SK-N-SH treated with all-trans-retinoic acid at 6 μM for 48 hours (cell line): ENCODE data around the gene NLRP13.

Experiments
- ATAC-seq: fragments of 200-7000 bp; cut with Tn5 transposase; 3 replicates; pipeline ENCODE4 v1.9.1; 2020; ENCODE audit warnings: mild to moderate bottlenecking, moderate library complexity
- ARNTL ChIP-seq: fragments of 450-650 bp; formaldehyde crosslinking; IDR thresholded peaks from 2 replicates; pipeline ENCODE4 v1.5.0; 2020; ENCODE audit warnings: low read depth, mild to moderate bottlenecking, moderate library complexity, borderline replicate concordance
- CSDC2 ChIP-seq: fragments of 250-450 bp; sonication (Bioruptor Pico); IDR thresholded peaks from 2 replicates; pipeline ENCODE4 v1.5.0; 2020; ENCODE audit warnings: mild to moderate bottlenecking, moderate library complexity
- ESRRG ChIP-seq: fragments of 250-450 bp; sonication (Bioruptor Pico); IDR thresholded peaks from 2 replicates; pipeline ENCODE4 v1.6.1; 2021; ENCODE audit warnings: mild to moderate bottlenecking
- GLIS3 ChIP-seq: fragments of 250-450 bp; sonication (Bioruptor Pico); IDR thresholded peaks from 2 replicates; pipeline ENCODE4 v1.5.0; 2020; ENCODE audit warnings: mild to moderate bottlenecking, moderate library complexity
- ISL1 ChIP-seq: fragments of 250-450 bp; sonication (Bioruptor Pico); IDR thresholded peaks from 2 replicates; pipeline ENCODE4 v2.1.2; 2022; ENCODE audit warnings: mild to moderate bottlenecking, moderate library complexity
- OSR1 ChIP-seq: fragments of 250-450 bp; sonication (Bioruptor Pico); IDR thresholded peaks from 2 replicates; pipeline ENCODE4 v1.8.0; 2022; ENCODE audit warnings: moderate library complexity, mild to moderate bottlenecking, inconsistent platforms
- PPARA ChIP-seq: fragments of 250-450 bp; sonication (Bioruptor Pico); IDR thresholded peaks from 2 replicates; pipeline ENCODE4 v1.5.0; 2020; ENCODE audit warnings: mild to moderate bottlenecking, borderline replicate concordance
- RARB ChIP-seq: fragments of 250-450 bp; sonication (Bioruptor Pico); IDR thresholded peaks from 2 replicates; pipeline ENCODE4 v1.8.0; 2021; ENCODE audit warnings: mild to moderate bottlenecking, moderate library complexity
- SNAI2 ChIP-seq: fragments of 250-450 bp; sonication (Bioruptor Pico); IDR thresholded peaks from 2 replicates; pipeline ENCODE4 v1.5.0; 2020; ENCODE audit warnings: mild to moderate bottlenecking, moderate library complexity
- TCF4 ChIP-seq: fragments of 250-450 bp; sonication (Bioruptor Pico); IDR thresholded peaks from 2 replicates; pipeline ENCODE4 v1.8.0; 2021; ENCODE audit warnings: mild to moderate bottlenecking, moderate library complexity, borderline replicate concordance
- TOX ChIP-seq: fragments of 250-450 bp; sonication (Bioruptor Pico); IDR thresholded peaks from 2 replicates; pipeline ENCODE4 v1.8.0; 2021; ENCODE audit warnings: mild to moderate bottlenecking, moderate library complexity, borderline replicate concordance
- ZC3H10 ChIP-seq: fragments of 250-450 bp; sonication (Bioruptor Pico); IDR thresholded peaks from 2 replicates; pipeline ENCODE4 v1.5.1; 2021; ENCODE audit warnings: mild to moderate bottlenecking, moderate library complexity
- ZFP3 ChIP-seq: fragments of 250-450 bp; sonication (Bioruptor Pico); IDR thresholded peaks from 2 replicates; pipeline ENCODE4 v1.5.0; 2020; ENCODE audit warnings: mild to moderate bottlenecking, moderate library complexity
- ZFP30 ChIP-seq: fragments of 450-650 bp; formaldehyde crosslinking; IDR thresholded peaks from 2 replicates; pipeline ENCODE4 v1.5.0; 2022; ENCODE audit warnings: mild to moderate bottlenecking, moderate library complexity
- ZNF565 ChIP-seq: fragments of 450-650 bp; formaldehyde crosslinking; conservative IDR thresholded peaks from 2 replicates; pipeline ENCODE4 v1.5.0; 2020; ENCODE audit warnings: low read depth, mild to moderate bottlenecking, moderate library complexity
- ZNF70 ChIP-seq: fragments of 450-650 bp; formaldehyde crosslinking; IDR thresholded peaks from 2 replicates; pipeline ENCODE4 v1.5.0; 2020; ENCODE audit warnings: mild to moderate bottlenecking, moderate library complexity
- ZNF8 ChIP-seq: fragments of 450-650 bp; formaldehyde crosslinking; IDR thresholded peaks from 2 replicates; pipeline ENCODE4 v1.5.0; 2020; ENCODE audit warnings: mild to moderate bottlenecking, moderate library complexity
- TF ChIP-seq, protein P1 (sequence below): fragments of 250-450 bp; sonication (Bioruptor Pico); IDR thresholded peaks from 2 replicates; pipeline ENCODE4 v1.5.0; 2020; ENCODE audit warnings: mild to moderate bottlenecking, moderate library complexity
- TF ChIP-seq, protein P2 (sequence below): fragments of 250-450 bp; sonication (Bioruptor Pico); IDR thresholded peaks from 2 replicates; pipeline ENCODE4 v1.5.1; 2020; ENCODE audit warnings: low read depth, mild to moderate bottlenecking, moderate library complexity
- TF ChIP-seq, protein P3 (sequence below): fragments of 250-450 bp; sonication (Bioruptor Pico); IDR thresholded peaks from 2 replicates; pipeline ENCODE4 v1.8.0; 2021; ENCODE audit warnings: low read depth, mild to moderate bottlenecking, moderate library complexity, borderline replicate concordance
- TF ChIP-seq, protein P4 (sequence below): fragments of 250-450 bp; sonication (Bioruptor Pico); IDR thresholded peaks from 2 replicates; pipeline ENCODE4 v1.5.1; 2021; ENCODE audit warnings: mild to moderate bottlenecking, moderate library complexity

NLRP13 gene

DNA sequence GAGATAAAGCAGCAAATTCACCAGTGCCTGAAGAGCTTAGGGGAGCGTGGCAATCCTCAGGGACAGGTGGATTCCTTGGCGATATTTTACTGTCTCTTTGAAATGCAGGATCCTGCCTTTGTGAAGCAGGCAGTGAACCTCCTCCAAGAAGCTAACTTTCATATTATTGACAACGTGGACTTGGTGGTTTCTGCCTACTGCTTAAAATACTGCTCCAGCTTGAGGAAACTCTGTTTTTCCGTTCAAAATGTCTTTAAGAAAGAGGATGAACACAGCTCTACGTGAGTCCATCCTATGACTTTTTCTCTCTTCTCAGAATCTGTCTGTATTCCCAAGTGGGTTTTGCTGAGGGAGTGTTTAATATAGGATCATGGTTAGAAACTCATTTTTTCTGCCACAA is 73.2 kb downstream of the NLRP13 start:
- TF ChIP-seq ISL1 (no peak), OSR1 (CRISPR knock-in tag) (no peak), RARB (CRISPR knock-in tag) (no peak), ARNTL (CRISPR knock-in tag) (no peak), SNAI2 (CRISPR knock-in tag) (no peak), CSDC2 (CRISPR knock-in tag) (no peak)
- ATAC-seq, result no peak

DNA sequence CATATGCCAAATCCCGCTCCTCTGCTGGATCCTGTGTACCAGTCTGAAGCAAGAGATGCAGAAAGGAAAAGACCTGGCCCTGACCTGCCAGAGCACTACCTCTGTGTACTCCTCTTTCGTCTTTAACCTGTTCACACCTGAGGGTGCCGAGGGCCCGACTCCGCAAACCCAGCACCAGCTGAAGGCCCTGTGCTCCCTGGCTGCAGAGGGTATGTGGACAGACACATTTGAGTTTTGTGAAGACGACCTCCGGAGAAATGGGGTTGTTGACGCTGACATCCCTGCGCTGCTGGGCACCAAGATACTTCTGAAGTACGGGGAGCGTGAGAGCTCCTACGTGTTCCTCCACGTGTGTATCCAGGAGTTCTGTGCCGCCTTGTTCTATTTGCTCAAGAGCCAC is 73.7 kb downstream of the NLRP13 start:
- no peak for ATAC-seq
- TF ChIP-seq ZC3H10 (no peak), ZFP3 (CRISPR knock-in tag) (no peak)
- TF ChIP-seq, protein P1, sequence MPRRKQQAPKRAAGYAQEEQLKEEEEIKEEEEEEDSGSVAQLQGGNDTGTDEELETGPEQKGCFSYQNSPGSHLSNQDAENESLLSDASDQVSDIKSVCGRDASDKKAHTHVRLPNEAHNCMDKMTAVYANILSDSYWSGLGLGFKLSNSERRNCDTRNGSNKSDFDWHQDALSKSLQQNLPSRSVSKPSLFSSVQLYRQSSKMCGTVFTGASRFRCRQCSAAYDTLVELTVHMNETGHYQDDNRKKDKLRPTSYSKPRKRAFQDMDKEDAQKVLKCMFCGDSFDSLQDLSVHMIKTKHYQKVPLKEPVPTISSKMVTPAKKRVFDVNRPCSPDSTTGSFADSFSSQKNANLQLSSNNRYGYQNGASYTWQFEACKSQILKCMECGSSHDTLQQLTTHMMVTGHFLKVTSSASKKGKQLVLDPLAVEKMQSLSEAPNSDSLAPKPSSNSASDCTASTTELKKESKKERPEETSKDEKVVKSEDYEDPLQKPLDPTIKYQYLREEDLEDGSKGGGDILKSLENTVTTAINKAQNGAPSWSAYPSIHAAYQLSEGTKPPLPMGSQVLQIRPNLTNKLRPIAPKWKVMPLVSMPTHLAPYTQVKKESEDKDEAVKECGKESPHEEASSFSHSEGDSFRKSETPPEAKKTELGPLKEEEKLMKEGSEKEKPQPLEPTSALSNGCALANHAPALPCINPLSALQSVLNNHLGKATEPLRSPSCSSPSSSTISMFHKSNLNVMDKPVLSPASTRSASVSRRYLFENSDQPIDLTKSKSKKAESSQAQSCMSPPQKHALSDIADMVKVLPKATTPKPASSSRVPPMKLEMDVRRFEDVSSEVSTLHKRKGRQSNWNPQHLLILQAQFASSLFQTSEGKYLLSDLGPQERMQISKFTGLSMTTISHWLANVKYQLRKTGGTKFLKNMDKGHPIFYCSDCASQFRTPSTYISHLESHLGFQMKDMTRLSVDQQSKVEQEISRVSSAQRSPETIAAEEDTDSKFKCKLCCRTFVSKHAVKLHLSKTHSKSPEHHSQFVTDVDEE, result no peak

DNA sequence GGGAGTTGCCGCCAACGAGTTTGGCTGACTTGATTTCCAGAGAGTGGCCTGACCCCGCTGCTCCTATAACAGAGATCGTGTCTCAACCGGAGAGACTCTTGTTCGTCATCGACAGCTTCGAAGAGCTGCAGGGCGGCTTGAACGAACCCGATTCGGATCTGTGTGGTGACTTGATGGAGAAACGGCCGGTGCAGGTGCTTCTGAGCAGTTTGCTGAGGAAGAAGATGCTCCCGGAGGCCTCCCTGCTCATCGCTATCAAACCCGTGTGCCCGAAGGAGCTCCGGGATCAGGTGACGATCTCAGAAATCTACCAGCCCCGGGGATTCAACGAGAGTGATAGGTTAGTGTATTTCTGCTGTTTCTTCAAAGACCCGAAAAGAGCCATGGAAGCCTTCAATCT is 74.2 kb downstream of the NLRP13 start:
- TF ChIP-seq ZNF8 (CRISPR knock-in tag) (no peak), PPARA (no peak), ZNF565 (no peak), SNAI2 (CRISPR knock-in tag) (no peak)
- TF ChIP-seq, protein P2, sequence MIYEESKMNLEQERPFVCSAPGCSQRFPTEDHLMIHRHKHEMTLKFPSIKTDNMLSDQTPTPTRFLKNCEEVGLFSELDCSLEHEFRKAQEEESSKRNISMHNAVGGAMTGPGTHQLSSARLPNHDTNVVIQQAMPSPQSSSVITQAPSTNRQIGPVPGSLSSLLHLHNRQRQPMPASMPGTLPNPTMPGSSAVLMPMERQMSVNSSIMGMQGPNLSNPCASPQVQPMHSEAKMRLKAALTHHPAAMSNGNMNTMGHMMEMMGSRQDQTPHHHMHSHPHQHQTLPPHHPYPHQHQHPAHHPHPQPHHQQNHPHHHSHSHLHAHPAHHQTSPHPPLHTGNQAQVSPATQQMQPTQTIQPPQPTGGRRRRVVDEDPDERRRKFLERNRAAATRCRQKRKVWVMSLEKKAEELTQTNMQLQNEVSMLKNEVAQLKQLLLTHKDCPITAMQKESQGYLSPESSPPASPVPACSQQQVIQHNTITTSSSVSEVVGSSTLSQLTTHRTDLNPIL (CRISPR knock-in tag), result no peak
- ATAC-seq, result no peak

DNA sequence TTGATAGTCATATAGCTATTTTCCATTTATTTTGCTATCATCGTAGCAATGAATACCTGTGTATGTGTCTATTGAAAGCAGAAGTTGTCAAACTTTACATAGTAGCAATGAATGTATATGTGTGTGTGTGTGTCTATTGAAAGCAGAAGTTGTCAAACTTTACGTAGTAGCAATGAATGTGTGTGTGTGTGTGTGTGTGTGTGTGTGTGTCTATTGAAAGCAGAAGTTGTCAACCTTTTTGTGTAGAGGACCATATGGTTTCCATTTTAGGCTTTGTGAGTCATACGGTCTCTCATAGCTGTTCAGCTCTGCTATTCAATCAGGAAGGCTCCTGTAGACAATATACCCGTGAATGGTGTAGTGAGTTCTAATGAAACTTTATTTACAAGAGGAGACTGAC is 75.0 kb downstream of the NLRP13 start:
- TF ChIP-seq ZNF70, result no peak
- TF ChIP-seq, protein P3, sequence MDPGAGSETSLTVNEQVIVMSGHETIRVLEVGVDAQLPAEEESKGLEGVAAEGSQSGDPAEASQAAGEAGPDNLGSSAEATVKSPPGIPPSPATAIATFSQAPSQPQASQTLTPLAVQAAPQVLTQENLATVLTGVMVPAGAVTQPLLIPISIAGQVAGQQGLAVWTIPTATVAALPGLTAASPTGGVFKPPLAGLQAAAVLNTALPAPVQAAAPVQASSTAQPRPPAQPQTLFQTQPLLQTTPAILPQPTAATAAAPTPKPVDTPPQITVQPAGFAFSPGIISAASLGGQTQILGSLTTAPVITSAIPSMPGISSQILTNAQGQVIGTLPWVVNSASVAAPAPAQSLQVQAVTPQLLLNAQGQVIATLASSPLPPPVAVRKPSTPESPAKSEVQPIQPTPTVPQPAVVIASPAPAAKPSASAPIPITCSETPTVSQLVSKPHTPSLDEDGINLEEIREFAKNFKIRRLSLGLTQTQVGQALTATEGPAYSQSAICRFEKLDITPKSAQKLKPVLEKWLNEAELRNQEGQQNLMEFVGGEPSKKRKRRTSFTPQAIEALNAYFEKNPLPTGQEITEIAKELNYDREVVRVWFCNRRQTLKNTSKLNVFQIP (CRISPR knock-in tag), result no peak
- no peak for TF ChIP-seq TCF4 (CRISPR knock-in tag)
- no peak for TF ChIP-seq GLIS3 (CRISPR knock-in tag)
- no peak for TF ChIP-seq CSDC2 (CRISPR knock-in tag)
- TF ChIP-seq OSR1 (CRISPR knock-in tag), result no peak
- TF ChIP-seq ZNF565, result no peak
- no peak for TF ChIP-seq ZC3H10
- TF ChIP-seq SNAI2 (CRISPR knock-in tag), result no peak
- TF ChIP-seq TOX, result no peak
- no peak for TF ChIP-seq ISL1
- TF ChIP-seq ZFP3 (CRISPR knock-in tag), result no peak
- TF ChIP-seq, protein P2 (CRISPR knock-in tag), result no peak
- TF ChIP-seq ZNF8 (CRISPR knock-in tag), result no peak
- TF ChIP-seq ARNTL (CRISPR knock-in tag), result no peak
- no peak for TF ChIP-seq ESRRG
- TF ChIP-seq PPARA, result no peak
- TF ChIP-seq ZFP30, result no peak
- TF ChIP-seq, all 23 proteins: peak for 0
- ATAC-seq, result no peak

DNA sequence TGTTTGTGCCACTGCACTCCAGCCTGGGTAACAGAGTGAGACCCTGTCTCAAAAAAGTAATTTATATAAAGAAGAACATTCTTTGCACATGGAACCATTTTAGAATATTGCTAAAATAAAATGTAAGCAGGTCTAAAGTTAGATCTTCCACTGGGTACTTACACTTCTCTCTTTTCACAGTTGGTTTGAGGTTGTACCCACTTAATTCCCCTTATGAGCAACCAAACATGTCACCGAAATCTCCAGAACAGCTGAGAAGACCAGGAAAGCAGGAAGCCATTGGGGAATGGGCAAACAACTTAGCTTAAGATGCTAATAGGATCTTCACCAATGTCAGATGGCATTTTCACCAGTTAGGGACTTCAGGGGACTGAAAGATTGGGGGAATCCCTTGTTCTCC is 77.0 kb downstream of the NLRP13 start:
- ATAC-seq, result no peak
- TF ChIP-seq OSR1 (CRISPR knock-in tag), result no peak
- TF ChIP-seq ZFP30, result no peak
- no peak for TF ChIP-seq ZNF8 (CRISPR knock-in tag)
- TF ChIP-seq, protein P4, sequence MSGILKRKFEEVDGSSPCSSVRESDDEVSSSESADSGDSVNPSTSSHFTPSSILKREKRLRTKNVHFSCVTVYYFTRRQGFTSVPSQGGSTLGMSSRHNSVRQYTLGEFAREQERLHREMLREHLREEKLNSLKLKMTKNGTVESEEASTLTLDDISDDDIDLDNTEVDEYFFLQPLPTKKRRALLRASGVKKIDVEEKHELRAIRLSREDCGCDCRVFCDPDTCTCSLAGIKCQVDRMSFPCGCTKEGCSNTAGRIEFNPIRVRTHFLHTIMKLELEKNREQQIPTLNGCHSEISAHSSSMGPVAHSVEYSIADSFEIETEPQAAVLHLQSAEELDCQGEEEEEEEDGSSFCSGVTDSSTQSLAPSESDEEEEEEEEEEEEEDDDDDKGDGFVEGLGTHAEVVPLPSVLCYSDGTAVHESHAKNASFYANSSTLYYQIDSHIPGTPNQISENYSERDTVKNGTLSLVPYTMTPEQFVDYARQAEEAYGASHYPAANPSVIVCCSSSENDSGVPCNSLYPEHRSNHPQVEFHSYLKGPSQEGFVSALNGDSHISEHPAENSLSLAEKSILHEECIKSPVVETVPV, result no peak
- no peak for TF ChIP-seq RARB (CRISPR knock-in tag)
- TF ChIP-seq, protein P3 (CRISPR knock-in tag), result no peak
- TF ChIP-seq ZC3H10, result no peak
- TF ChIP-seq ZFP3 (CRISPR knock-in tag), result no peak
- TF ChIP-seq SNAI2 (CRISPR knock-in tag), result no peak
- TF ChIP-seq, protein P1, result no peak
- TF ChIP-seq ZNF565, result no peak
- no peak for TF ChIP-seq TOX
